Peyer's patch (tissue), 4 donors: Measurements from ENCODE around the gene CASQ1. TPM values are rescaled to one million over a fixed set of nuclear protein-coding genes. Genes with fewer than 3 reads are reported as not detected.

ENCODE experiments used
- DNase-seq, 3 donors: peaks; one replicate each; pipeline ENCODE4 v3.0.0-alpha.2; 2017 to 2019
- H3K27ac ChIP-seq, 4 donors: fragments of 200-600 bp; sonication (generic); one replicate each; pipeline ENCODE4 v1.5.1; 2016 to 2019
- H3K27me3 ChIP-seq, 2 donors: fragments of 200-600 bp; sonication (generic); one replicate each; pipeline ENCODE4 v1.5.1; 2019
- H3K36me3 ChIP-seq, 3 donors: fragments of 200-600 bp; sonication (generic); one replicate each; pipeline ENCODE4 v1.5.1; 2016 to 2019
- H3K4me1 ChIP-seq, 4 donors: fragments of 200-600 bp; sonication (generic); one replicate each; pipeline ENCODE4 v1.5.1; 2016 to 2019
- H3K4me3 ChIP-seq, 4 donors: fragments of 200-600 bp; sonication (generic); 1 replicate in 3 of 4; 2 replicates in 1 of 4; pipeline ENCODE4 v1.5.1; 2016 to 2019; ENCODE audit warnings: mild to moderate bottlenecking in 1 of 4
- H3K9me3 ChIP-seq, 4 donors: fragments of 200-600 bp; sonication (generic); one replicate each; pipeline ENCODE4 v1.5.1; 2016 to 2019; ENCODE audit warnings: mild to moderate bottlenecking in 1 of 4
- CTCF ChIP-seq, 6 experiments: fragments of 450-650 bp in 4 of 6; fragments of 200-600 bp in 2 of 6; sonication (generic) in 1 of 6; IDR thresholded peaks; one replicate each; pipeline ENCODE4 v1.5.1; 2017 to 2019; ENCODE audit warnings: antibody characterized with exemption in 6 of 6, mild to moderate bottlenecking in 3 of 6, moderate library complexity in 1 of 6
- POLR2A ChIP-seq, 2 donors: fragments of 450-650 bp; IDR thresholded peaks; one replicate each; pipeline ENCODE4 v1.5.1; 2017; ENCODE audit warnings: antibody characterized with exemption in 2 of 2, mild to moderate bottlenecking in 2 of 2, moderate library complexity in 2 of 2
- total RNA-seq, 4 donors: library from RNA; depleted of rRNA; stranded (reverse); fragments of >200 nt; gene quantifications; one replicate each; pipeline ENCODE4 v1.1.0, GENCODE V29; 2016

CASQ1 gene
- total RNA-seq, 4 donors from 2014 or later = 2.6 TPM; not detected in 3

GRCh38 chr1:160187407-160187806, 3.0 kb upstream of the CASQ1 start:
- TF ChIP-seq POLR2A (IDR thresholded peaks at IDR 0.05) = no peak
- TF ChIP-seq CTCF (IDR thresholded peaks at IDR 0.05) = no peak
- no peak for DNase-seq
- Histone ChIP-seq H3K27me3 (no peaks in the 10 kb centered on the region), H3K27ac (no peak overlapping the region), H3K9me3 (no peaks in the 10 kb centered on the region), H3K4me1 (no peaks in the 10 kb centered on the region), H3K4me3 (no peak overlapping the region), H3K36me3 (no peaks in the 10 kb centered on the region)

GRCh38 chr1:160188341-160188740, 2.0 kb upstream of the CASQ1 start:
- no peak for TF ChIP-seq CTCF (IDR thresholded peaks at IDR 0.05)
- TF ChIP-seq POLR2A (IDR thresholded peaks at IDR 0.05) = no peak
- Histone ChIP-seq H3K4me1 (peaks cover 0 to 8% (median under 1%) of the 10 kb centered on the region in 4 donors), H3K9me3 (no peaks in the 10 kb centered on the region), H3K27ac (no peak overlapping the region), H3K4me3 (no peak overlapping the region), H3K36me3 (no peaks in the 10 kb centered on the region), H3K27me3 (no peaks in the 10 kb centered on the region)
- DNase-seq = no peak

GRCh38 chr1:160191756-160192155, 1.4 kb downstream of the CASQ1 start:
- TF ChIP-seq POLR2A (IDR thresholded peaks at IDR 0.05) (no peak), CTCF (IDR thresholded peaks at IDR 0.05) (no peak)
- Histone ChIP-seq H3K4me3 (no peak overlapping the region), H3K9me3 (no peaks in the 10 kb centered on the region), H3K27ac (no peak overlapping the region), H3K36me3 (no peaks in the 10 kb centered on the region), H3K4me1 (peaks cover 0 to 11% (median 2%) of the 10 kb centered on the region in 4 donors), H3K27me3 (no peaks in the 10 kb centered on the region)
- no peak for DNase-seq

- Histone ChIP-seq H3K27ac (no peak overlapping the region), H3K36me3 (no peaks in the 10 kb centered on the region), H3K9me3 (no peaks in the 10 kb centered on the region), H3K4me1 (peaks cover 0 to 11% (median 2%) of the 10 kb centered on the region in 4 donors), H3K4me3 (no peak overlapping the region), H3K27me3 (no peaks in the 10 kb centered on the region)
- DNase-seq = no peak
- no peak for TF ChIP-seq CTCF (IDR thresholded peaks at IDR 0.05)
- TF ChIP-seq POLR2A (IDR thresholded peaks at IDR 0.05) = no peak
Observed at GRCh38 chr1:160192234-160192633, 1.9 kb downstream of the CASQ1 start.

- no peaks in the 10 kb centered on the region for H3K27me3 ChIP-seq
- DNase-seq = peak; percentile 83 to 91 (median 87)
- H3K36me3 ChIP-seq = no peaks in the 10 kb centered on the region
- H3K27ac ChIP-seq = no peak overlapping the region
- TF ChIP-seq CTCF (IDR thresholded peaks at IDR 0.05) = peak; percentile 93 to 98 (median 98)
- TF ChIP-seq POLR2A (IDR thresholded peaks at IDR 0.05) = no peak
- no peaks in the 10 kb centered on the region for H3K9me3 ChIP-seq
- H3K4me1 ChIP-seq = peaks cover 0 to 11% (median 2%) of the 10 kb centered on the region in 4 donors
- no peak overlapping the region for H3K4me3 ChIP-seq
Observed at GRCh38 chr1:160193091-160193819, 2.9 kb downstream of the CASQ1 start.
